C1 segment of cervical spinal cord (tissue), 14 donors: ENCODE results near the gene CASK.
"Not testable (repeated sequence)": the region's sequence is repeated elsewhere in the genome, so short reads cannot be mapped to it uniquely, and the experiment has no call there.

Experiments used
- DNase-seq, 14 donors: peaks; one replicate each; lab custom pipeline; 2025; lab: John Stamatoyannopoulos, UW

The CASK gene

DNA sequence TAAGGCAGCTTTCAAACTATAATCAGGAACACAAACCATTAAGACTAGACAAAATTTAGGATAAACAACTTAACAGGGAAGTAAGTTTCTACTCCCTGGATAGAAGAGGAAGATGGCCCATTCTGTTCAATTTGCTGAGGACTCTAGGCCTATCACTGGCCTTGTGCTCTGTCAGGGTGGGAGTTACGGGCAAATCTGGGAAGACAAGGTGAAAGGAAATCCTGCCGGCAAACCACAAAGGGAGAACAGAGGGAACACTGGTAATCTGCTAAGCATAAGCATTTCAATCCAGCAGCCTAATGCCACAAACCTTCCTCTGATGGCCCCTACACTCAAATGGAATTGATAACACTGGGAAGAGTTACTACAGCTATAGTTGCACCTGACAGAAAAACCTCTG lies 191.1 kb downstream of the CASK start:
- DNase-seq = no peak

DNA sequence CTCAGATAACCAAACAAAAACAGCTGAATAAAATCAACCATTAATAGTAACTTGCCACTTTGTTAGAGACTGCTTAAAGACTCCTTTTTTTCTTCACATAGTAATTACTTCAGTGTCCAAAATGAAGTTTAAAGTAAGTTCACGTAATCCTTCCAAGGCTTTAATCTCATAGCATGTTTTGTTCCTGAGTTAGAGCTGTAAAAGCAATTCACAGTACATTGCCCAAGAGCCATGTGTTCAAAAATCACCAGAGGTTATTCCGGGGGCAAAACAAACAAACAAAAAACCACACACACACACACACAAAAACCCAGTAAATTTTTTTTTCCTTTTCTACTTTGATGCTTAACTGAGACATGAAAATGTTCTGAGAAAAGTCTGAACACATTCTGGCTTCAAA lies 193.3 kb downstream of the CASK start:
- DNase-seq = no peak

DNA sequence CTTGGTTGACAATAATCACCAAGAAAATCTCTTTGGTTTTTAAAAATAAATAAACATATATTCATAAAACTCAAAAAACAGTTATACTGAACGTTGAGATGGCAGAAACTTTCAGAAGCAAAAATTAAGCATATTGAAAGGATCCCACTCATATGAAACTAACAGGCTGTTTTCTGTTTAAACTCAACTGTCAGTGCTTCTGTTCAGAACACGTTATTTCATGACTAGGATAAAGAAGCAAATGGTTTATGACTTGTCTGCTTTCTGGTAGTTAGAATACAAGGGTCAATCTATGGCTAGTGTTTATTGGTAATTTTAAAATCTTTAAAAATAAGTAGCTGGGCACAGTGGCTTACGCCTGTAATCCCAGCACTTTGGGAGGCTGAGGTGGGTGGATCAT lies 195.2 kb downstream of the CASK start:
- no peak for DNase-seq

DNA sequence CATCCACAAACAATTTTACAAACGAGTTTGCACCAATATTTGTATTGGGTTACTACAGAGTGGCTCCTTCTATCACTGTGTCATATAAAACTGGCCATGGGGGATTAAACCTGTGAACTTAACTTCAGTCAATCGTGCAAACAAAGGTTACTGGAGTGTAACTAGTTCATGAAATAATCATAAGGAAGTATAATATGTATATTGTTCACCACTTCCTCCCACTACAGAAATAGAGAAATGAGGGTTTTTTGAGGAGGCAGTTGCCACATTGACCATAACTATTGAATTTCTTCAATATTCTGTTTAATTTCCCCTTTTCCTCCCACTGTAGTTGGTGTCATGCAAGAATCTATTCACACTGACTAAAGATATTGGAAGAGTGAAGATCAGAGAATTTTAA lies 199.5 kb downstream of the CASK start, which contains the start of gene GPR82:
Gene GPR82 (plus strand): TSS at position 356 of the 400 bp plus-strand sequence. CDS start 2,846 bp downstream, outside the sequence.
- no peak for DNase-seq

DNA sequence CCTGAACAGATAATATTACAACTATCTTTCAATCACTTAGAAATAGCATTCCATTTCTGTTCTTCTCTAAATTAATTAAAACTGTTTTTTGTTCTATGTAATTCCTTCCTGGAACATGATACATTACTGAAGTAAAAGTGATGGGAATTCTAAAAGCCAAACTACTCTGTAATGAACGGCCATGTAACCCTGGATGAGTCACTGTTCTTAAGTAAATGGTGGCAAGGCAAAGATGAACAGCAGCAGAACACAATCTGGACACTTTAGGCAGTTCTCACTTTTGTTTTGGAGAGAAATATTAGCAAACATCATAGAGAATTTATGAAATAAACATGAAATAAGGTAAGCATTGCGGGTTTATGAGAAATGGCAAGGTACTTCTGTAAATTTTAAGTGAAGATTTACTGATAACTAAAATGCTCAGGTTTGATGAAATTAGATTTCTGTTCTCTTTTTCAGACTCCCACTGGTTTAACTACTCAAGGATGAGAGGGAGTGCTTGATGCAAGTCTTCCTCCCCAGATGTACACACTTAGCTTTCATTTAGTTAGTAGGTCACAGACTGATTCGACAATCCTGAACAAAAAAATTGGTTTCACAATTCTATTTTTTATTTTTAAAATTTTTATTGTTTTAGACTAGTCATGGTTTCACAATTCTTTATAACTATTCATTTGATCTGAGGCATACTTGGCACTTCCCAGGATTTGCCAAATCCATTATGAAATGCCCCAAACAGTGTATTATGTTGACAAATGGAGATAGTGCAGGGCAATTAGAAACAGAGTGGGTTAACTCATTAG lies 200.3 kb downstream of the CASK start:
- DNase-seq = no peak

DNA sequence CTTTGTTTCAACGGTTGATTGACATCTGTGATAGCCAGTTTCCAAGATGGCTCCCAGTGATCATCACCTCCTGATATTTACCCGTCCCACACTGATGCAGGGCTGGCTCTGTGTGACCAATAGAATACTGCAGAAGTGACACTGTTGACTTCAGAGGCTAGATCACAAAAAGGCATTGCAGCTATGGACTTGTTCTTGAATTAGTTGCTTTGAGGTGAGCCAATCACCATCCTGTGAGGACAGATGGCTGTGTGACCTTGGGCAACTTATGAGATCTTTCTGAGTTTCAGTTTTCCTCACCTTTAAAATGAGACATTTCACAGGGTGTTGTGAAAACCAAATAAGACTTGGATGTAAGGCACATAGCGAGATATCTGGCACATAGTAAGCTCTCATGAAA lies 201.1 kb downstream of the CASK start:
- no peak for DNase-seq

DNA sequence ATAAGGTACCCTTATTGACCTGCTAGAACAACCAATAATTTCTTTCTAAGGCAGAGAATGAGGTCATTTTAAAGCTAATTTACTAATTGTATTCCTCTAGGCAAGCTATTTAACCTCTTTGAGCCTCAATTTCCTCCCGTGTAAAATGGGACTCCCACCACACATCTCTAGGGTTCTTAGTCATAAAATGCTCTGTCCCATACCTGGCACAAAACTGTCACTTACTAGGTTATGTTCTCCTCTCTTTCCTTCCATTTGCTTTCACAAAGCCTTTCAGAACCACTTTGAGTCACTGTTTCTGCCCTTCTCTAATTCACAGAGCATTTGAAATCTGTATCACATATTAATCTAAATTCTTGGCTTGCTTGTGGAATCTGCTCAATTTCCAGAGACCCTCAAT lies 201.8 kb downstream of the CASK start:
- DNase-seq = no peak

DNA sequence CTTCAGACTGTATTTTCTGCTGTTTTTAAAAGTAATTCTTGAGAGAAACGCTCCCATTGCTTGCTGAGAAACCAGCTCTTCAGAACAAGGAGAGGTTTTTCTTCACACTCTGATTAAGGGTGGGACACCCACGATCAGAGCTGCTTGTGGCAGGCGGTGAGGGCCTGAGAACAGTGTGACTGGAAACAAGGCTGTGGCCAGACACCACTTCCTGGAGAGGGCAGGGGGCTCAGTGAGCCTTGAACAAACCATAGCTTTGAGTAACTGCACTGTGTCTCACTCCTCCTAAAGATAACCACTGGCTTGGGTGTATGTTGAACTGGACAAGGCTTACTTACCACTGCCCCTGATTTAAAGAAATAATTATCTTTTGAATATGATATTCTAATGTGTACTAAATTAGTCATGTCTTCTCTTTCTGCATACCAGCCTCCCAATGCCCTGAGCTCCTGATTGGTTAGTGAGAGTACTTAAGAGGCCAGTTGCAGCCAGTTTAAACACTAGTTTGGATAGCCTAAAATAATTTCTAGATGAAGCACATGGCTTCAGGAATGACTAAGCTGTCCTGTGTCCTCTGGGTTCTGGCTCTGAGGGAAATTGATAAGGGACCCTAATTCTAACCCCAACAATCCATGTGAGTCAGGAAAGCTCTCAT lies 203.1 kb downstream of the CASK start:
- DNase-seq = no peak

DNA sequence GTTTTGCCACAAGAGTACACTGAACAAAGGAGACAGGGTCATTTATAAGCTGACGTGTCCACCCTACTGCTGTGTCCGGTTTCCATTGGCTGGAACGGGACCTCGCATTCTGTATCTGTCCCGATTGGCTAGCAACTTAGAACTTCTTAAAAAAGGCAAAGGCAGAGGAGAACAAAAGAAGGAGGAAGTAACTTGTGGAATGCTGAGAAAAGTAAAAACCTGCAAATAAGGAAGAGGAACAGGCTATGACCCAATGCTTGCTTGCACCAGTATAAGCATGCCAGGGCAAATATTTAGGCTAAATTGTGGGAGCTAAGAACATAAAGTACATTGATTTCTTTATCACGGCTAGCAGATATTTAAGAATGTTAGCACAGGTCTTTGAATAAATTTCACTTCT lies 203.7 kb downstream of the CASK start:
- not testable (repeated sequence) for DNase-seq

DNA sequence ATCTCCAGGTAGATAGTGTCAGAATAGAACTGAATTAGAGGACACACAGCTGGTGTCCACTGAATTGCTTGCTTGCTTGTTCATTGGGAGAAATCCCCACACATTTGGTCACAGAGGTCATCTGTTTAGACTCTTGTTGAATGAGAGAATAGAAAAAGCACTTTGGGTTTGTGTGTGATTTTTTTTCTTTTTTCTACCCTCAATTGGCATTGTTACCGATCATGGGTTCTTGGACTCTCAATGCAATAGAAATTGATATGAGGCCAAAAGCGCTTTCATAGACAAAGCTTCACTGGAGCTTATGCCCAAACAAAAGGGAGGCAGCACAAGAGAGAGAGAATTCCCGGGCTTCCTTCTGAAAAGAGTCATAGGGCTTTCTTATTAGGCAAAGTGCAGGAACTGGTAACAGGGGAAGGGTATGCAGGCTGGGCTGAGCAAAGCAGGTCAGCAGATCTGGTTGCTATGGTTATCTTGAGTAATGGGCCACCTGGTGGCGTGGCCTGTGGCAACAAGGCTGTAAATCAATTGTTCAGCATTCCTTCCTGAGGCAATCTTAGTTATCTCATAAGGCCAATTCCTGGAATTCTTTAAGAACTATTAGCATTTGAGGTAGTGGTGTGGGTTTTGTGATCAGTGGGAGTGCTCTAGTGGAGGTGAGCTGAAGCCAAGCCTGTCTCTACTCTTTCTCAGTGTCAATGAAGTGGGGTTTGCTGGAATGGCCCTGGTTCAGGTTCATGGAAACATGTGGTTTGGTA lies 204.7 kb downstream of the CASK start:
- DNase-seq = peak in 2 of 14 donors; percentile 2 to 9

DNA sequence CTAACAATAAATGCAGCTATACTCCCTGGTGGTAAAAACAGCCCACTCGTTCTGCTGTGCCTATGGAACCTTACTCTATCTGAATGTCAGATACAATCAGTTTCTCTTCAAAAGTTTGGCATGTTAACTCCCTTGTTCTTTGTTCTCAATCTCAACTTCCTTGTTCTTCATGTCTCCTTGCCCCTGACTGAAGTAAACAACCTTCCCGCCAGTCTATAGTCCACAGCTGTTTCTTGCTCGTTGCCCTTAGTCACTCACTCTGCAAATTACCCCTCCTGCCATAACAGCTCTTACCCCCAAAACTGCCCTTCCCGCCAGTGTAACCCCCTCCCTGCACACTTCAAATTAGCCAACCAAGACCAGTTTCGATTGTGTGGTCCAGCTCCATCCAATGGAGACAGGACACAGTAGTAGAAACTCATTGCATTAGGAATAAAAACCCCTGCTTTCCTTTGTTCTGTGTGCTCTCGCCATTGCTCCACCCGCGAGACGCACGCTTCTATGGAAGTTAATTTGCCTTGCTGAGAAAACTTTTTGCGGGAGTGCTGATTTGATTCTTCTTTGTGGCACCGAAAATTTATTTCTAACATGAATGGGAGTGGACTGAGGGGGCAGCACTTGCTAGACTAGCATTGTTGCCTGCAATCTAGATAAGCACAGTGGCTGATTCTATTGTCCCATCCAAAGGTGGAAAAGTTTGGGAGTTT lies 206.4 kb downstream of the CASK start:
- DNase-seq = no peak

DNA sequence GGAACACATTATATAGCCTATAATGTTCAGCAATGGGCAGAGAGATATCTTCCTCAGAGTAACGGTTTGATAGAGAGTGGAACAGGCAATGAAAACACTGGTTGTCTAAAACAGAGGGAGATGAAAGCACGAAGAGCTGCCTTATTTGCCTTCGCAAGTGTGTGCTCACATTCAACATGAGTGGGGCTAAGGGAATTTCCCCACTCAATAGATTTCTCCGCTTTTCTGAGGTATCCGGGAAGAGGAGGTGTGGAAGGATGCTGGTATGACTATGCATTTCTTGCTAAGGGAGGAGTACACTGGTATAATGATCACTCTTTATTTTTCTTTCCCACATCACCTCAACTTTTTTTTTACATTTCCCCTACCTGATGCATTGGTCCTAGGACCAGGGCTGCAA lies 207.1 kb downstream of the CASK start:
- DNase-seq = no peak

DNA sequence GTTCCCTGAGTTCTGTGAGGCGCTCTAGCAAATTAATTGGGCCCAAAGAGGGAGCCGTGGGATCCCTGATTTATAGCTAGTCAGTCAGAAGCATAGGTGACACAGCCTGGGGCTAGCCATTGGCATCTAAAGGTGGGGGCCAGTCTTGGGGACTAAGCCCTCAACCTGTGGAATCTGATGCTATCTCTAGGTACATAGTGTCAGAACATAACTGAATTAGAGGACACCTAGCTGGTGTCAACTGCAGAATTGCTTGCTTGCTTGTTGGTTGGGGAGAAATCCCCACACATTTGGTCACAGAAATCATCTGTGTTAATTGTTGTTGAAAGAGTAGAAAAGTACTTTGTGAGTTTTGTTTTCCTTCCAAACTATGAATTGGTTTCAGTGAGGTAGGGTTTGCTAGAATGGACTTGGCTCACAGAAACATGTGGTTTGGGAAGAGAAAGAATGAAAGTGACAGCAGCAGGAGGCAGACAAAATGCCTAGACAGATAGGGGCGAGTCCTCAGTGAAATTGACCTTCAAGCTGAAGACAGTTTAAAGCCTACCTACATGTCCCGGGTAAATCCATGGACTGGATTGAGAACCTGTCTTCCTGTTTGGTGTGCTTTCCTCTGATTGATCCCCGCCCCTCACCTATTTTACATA lies 212.2 kb downstream of the CASK start:
- no peak for DNase-seq

DNA sequence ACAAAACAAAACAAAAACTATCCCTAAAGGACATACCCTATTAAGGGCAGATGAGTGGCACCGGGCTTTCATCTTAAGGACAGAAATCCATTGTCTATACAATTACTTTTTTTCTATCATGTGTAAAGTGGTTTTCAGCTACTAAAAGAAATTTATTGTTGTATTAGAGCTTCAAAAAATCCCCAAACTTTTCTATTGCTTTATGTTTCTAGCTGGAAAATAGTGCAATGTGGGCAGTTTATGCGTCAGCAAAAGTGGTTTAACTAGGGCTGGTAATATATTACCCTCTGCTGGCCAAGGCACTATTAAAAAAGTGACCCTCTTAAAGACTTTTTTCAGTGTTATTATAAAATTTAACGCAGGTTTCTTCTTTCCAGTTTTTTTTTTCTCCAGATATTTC lies 214.9 kb downstream of the CASK start:
- no peak for DNase-seq

DNA sequence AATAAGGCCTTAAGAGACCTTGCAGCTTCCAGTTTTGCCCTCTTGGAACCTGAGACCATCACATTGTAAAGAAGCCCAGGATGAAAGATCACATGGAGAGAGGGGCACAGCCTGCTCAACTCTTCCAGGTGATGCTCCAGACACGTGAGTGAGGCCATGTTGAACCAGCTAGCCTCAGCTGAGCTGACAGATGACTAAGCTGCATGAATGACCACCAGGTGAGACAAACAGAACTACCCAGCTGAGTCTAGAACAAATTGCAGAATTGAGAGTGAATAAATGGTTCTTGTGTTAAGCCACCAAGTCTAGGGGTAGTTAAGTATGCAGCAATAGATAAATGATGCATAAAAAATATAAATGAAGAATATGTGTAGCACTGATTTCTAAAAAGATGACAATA lies 216.1 kb downstream of the CASK start:
- DNase-seq = no peak

DNA sequence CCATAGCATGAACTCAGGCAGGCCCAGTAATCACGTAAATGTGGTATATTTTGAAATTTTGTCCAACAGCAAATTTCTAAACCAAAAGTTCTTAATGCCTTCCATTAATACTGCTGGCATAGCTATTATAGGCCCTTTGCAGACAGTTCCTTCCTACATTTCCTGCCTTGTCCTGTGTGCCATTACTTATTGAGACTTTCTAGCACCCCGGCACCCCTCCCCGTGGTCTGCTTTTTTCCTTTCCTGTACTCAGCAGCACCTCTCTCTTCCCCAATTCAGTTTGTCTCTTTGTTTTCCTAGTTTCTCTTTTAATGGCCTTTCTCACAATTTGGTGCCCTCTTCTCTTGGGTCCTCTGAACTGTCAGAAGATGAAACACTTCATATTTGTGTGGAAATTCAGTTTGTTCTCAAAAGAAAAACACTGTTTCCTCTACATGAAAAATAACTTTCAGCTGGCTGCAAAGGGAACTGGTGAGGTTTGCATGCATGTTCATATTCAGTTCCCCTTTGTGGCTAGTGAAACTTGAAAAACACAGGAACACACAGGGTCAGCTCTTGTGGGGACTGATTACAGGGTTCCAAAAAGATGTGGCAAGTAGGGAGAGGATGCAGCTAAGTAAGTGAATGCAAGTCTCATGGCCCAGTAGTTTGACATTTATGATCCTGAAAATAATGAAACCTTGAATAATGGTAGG lies 217.5 kb downstream of the CASK start:
- DNase-seq = peak in 2 of 14 donors; percentile 9 to 14

DNA sequence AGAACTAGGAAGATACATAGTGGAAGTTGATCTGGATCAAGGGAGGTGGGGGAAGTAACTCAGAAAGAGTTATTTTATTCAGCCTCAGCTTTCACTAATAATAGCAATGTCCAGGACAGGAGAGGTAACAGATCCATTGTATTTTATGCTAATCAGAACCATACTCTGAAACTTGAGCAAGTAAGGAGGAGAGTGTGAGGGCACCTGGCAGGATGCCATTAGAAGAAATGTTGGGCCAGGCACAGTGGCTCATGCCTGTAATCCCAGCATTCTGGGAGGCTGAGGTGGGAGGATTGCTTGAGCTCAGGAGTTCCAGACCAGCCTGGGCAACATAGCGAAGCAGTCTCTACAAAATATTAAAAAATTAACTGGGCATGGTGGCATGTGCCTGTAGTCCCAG lies 218.3 kb downstream of the CASK start:
- no peak for DNase-seq

DNA sequence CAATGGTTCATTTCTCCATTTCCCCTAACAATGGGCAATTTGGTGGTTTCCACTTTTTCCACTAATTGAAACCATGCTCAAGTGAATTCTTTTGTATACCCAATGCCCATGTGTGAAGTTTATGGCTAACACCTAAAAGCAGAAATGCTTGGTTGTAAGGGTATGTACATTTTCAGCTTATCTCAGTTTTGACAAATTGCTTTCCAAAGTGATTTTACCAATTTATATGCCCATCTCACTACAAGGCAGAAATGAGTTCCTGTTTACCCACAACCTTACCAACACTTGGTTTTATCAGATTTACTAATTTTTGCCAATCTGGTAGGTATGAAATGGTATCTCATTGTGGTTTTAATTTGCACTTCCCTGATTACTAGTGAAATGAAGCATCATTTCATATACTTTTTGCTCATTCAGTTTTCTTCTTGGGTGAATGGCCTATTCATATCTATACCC lies 219.8 kb downstream of the CASK start:
- DNase-seq = no peak

DNA sequence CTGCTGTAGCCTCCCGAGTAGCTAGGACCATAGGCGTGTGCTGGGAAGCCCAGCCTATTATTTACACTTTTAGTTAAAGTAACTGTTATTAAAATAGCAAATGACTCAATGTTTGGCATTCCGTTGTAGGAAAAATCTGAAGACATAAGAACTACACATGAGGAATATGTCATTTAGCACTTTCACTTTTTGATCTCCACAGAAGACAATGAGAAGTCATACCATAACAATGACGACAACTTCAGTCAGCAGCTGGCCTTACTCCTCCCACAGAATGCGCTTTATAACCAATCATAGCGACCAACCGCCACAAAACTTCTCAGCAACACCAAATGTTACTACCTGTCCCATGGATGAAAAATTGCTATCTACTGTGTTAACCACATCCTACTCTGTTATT lies 227.9 kb downstream of the CASK start:
- no peak for DNase-seq

DNA sequence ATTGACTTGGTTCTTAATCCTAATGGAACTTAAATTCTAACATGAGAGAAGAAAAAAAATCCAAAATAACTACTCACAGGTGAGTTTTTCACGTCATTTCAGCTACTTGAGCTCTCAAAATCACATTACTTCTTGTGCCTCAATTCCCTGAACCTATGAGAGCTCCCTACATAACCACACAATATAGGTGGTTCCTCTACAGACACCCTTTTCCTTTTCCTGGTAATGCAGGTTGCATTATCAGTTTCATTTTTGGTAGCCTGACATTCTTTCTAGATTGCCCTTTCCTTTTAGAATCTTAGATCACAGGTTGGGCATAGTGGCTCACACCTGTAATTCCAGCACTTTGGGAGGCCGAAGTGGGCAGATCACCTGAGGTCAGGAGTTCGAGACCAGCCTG lies 230.3 kb downstream of the CASK start:
- DNase-seq = no peak
